Kidney (tissue), 14 donors: ENCODE measurements around the gene RIN3. TPM values are rescaled to one million over a fixed set of nuclear protein-coding genes. Genes with fewer than 3 reads are reported as not detected.

ENCODE experiments used
- DNase-seq, 5 donors: peaks; one replicate each; pipeline ENCODE4 v3.0.0-alpha.2; 2013 to 2020
- FAIRE-seq: peaks from 2 replicates; lab custom pipeline; 2012; peaks lifted over from hg19 to GRCh38; lab: Jason Lieb, UNC
- H3K27ac ChIP-seq, 2 donors: one replicate each; pipeline ENCODE4 v1.7.0; 2013; ENCODE audit warnings: low read depth in 2 of 2, low read length in 2 of 2, inconsistent platforms in 1 of 2
- H3K27me3 ChIP-seq: one replicate; pipeline ENCODE4 v1.7.1; 2013; ENCODE audit warnings: low read length, inconsistent platforms; ENCODE audit not compliant: control insufficient read depth, insufficient read depth
- H3K36me3 ChIP-seq, 3 donors: one replicate each; pipeline versions ENCODE4 v1.7.0 to v1.7.1; 2013; ENCODE audit warnings: low read length in 3 of 3, control low read depth in 1 of 3, inconsistent platforms in 1 of 3; ENCODE audit not compliant: insufficient read depth in 3 of 3, control insufficient read depth in 2 of 3
- H3K4me1 ChIP-seq, 3 donors: one replicate each; pipeline versions ENCODE4 v1.7.0 to v1.7.1; 2013; ENCODE audit warnings: low read length in 3 of 3, inconsistent platforms in 1 of 3, low read depth in 1 of 3; ENCODE audit not compliant: control insufficient read depth in 2 of 3, insufficient read depth in 2 of 3
- H3K4me3 ChIP-seq, 3 donors: one replicate each; pipeline versions ENCODE4 v1.7.0 to v1.8.1; 2013; ENCODE audit warnings: low read length in 3 of 3, control low read depth in 1 of 3, inconsistent platforms in 1 of 3
- H3K9ac ChIP-seq, 3 donors: one replicate each; pipeline versions ENCODE4 v1.7.0 to v1.7.1; 2013; ENCODE audit warnings: low read length in 3 of 3, control low read depth in 1 of 3, inconsistent platforms in 1 of 3
- H3K9me3 ChIP-seq, 3 donors: one replicate each; pipeline versions ENCODE4 v1.7.0 to v1.7.1; 2013; ENCODE audit warnings: low read length in 3 of 3, control low read depth in 1 of 3, inconsistent platforms in 1 of 3; ENCODE audit not compliant: control insufficient read depth in 2 of 3, insufficient read depth in 1 of 3
- CTCF ChIP-seq: IDR thresholded peaks from 3 replicates; pipeline ENCODE4 v1.5.1; 2012; ENCODE audit warnings: mild to moderate bottlenecking, moderate library complexity, borderline replicate concordance; ENCODE audit not compliant: insufficient read depth; ENCODE audit errors: extremely low read depth
- intact Hi-C: fragments of 100-400 bp; cut with DNase I; formaldehyde crosslinking; loops from one replicate; pipeline ENCODE4 v1.11.1; 2022
- polyA plus RNA-seq: library from polyadenylated mRNA; stranded (reverse); fragments of 350-450 nt; fragmentation: Illumina TruSeq; extraction: RNeasy Lipid Tissue Mini Kit (QIAGEN cat#74804); gene quantifications from one replicate; pipeline ENCODE4 v1.2.3, GENCODE V29; 2014; ENCODE audit warnings: low read depth, low replicate concordance; ENCODE audit not compliant: insufficient read depth
- total RNA-seq: library from RNA; stranded (reverse); fragmentation: NEBNext Ultra II Directional; extraction: Animal tissue kit (Norgen Biotek cat#: 25700); gene quantifications from one replicate; pipeline ENCODE4 v1.2.1, GENCODE V29; 2021
- donor health status: control.
- donor health status: control.
- donor health status: control.
- donor health status: control.
- donor health status: control.
- donor health status: DM: yes; HTN: yes; CAD: no.
- donor health status: Normal renal cell carcinoma (clear cell type).

RIN3 gene
- total and polyA plus RNA-seq, 2 donors from 2014 or later: 7.1 to 30.4 TPM

GRCh38 chr14:92573761-92574498 is 60.3 kb downstream of the RIN3 start:
- TF ChIP-seq CTCF: no peak
- no peak for FAIRE-seq
- Histone ChIP-seq H3K9ac (no peak overlapping the region), H3K4me1 (peaks cover 0 to 3% (median 0%) of the 10 kb centered on the region in 3 donors), H3K4me3 (no peak overlapping the region), H3K36me3 (peaks cover 0 to 2% (median 0%) of the 10 kb centered on the region in 3 donors), H3K27ac (no peak overlapping the region), H3K27me3 (no peaks in the 10 kb centered on the region), H3K9me3 (no peaks in the 10 kb centered on the region)
- DNase-seq: no peak
- intact Hi-C loops: no loop called here

DNA sequence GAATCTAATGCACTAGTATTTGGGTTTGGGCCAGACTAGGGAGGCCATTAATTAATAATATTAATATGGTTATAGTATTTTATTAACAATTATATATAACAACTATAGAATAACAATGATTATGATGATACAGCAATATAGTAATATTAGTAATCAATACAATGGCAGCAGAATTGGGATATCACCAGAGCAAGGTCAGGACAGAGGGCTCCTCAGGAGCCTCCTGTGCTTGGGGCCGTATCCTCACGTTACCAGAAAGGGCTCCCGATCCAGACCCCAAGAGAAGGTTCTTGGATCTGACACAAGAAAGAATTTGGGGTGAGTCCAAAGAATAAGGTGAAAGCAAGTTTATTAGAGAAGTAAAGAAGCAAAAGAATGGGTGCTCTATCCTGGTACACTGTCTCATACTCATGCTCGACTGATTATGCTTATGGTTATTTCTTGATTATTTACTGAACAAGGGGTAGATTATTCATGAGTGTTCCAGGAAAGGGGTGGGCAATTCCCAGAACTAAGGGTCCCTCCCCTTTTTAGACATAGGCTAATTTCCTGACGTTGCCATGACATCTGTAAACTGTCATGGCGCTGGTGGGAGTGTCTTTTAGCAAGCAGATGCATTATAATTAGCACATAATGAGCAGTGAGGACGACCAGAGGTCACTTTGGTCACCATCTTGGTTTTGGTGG is 61.6 kb downstream of the RIN3 start:
- DNase-seq (no peak), FAIRE-seq (no peak)
- Histone ChIP-seq H3K9ac (no peak overlapping the region), H3K4me3 (no peak overlapping the region), H3K4me1 (peaks cover 0 to 3% (median 0%) of the 10 kb centered on the region in 3 donors), H3K36me3 (peaks cover 0 to 2% (median 0%) of the 10 kb centered on the region in 3 donors), H3K27ac (no peak overlapping the region), H3K27me3 (no peaks in the 10 kb centered on the region), H3K9me3 (no peaks in the 10 kb centered on the region)
- intact Hi-C loops: no loop called here
- TF ChIP-seq CTCF: no peak

DNA sequence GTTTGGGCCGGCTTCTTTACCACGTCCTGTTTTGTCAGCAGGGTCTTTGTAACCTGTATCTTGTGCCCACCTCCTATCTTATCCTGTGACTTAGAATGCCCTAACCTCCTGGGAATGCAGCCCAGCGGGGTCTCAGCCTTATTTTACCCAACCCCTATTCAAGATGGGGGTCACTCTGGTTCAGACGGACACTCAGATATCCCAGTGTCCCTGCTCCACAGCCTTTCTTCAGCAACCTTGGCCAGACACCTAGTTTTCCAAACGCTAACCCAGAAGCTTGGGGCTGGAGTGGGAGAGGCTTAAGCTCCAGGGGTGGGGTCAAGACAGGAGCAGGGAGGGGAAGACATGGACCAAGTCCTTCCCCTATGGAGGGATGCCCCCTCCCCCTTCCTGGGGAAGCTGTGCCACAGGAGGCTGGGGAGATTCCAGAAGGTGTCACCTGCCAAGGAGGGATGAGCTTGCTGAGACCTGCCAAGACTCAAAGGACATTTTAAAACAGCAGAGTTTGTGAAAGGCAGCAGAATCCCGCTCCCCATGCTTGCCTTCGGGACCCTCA is 62.2 kb downstream of the RIN3 start:
- intact Hi-C loops: no loop called here
- FAIRE-seq: no peak

More for the DNA sequence above, 62.2 kb downstream of the RIN3 start:
- H3K27me3 ChIP-seq: no peaks in the 10 kb centered on the region
- DNase-seq: no peak
- no peak overlapping the region for H3K9ac ChIP-seq
- peaks cover 0 to 2% (median 0%) of the 10 kb centered on the region in 3 donors for H3K36me3 ChIP-seq
- H3K4me3 ChIP-seq: no peak overlapping the region
- no peaks in the 10 kb centered on the region for H3K4me1 ChIP-seq
- TF ChIP-seq CTCF: no peak
- H3K9me3 ChIP-seq: no peaks in the 10 kb centered on the region
- no peak overlapping the region for H3K27ac ChIP-seq
